SK-N-MC (cell line): Measurements from ENCODE around the gene LENEP.

Experiments
- EZH2 ChIP-seq: fragments of 200-600 bp; sonication (generic); IDR thresholded peaks from one replicate; pipeline ENCODE4 v1.6.1; 2017; ENCODE audit warnings: antibody characterized with exemption
- POLR2AphosphoS5 ChIP-seq: IDR thresholded peaks from 2 replicates; pipeline ENCODE4 v1.6.1; 2012; ENCODE audit warnings: mild to moderate bottlenecking, low read depth, low read length, borderline replicate concordance

DNA sequence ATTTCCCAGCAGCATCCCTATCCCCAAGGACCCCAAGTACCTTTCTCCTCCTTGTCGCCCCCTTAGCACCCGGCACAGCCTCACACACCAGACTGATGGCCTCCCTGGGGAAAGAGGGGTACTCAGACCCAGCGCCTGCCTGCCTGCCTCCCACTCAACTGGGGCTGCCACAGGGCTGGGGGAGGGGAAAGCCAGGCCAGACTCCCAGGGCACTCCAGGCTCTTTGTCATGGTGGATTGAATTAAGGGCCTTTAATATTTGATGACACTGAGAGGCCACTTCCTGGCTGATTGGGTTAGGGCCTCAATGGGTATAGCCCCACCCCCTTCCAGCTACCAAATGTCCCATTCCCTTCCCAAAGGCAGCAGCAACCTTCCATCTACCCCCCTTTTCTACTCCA lies 24.7 kb upstream of the LENEP start:
- TF ChIP-seq EZH2 = no peak
- no peak for TF ChIP-seq POLR2AphosphoS5
